Measurements from ENCODE around the gene ZFYVE1. TPM values are rescaled to one million over a fixed set of nuclear protein-coding genes. Genes with fewer than 3 reads are reported as not detected.
"Not testable (repeated sequence)": the region's sequence is repeated elsewhere in the genome, so short reads cannot be mapped to it uniquely, and the experiment has no call there.

The ZFYVE1 gene
- total and polyA plus RNA-seq, 11 donors = 5.2 to 20.7 (median 14.6) TPM

DNA sequence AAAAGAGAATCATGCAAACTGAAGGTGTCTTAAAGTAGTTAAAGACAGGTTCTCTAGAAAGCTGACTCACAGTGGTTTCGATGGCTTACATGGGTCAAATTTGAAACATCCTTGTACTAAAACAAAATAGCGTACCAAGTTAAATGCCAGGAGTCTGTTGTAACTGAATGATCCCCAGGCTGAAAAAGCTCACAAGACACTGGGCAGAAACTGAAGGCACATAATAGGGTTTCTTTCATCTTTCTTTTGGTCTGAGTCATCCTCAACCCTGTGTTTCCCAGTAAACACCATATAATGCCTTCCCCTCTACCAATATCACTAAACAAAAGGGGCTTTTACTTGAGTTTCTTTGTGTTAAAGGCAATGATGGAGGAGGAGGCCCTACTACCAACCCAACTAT, 12.8 kb downstream of the ZFYVE1 start:
- TF ChIP-seq POLR2A (IDR thresholded peaks at IDR 0.05) = no peak
- TF ChIP-seq, protein P1, sequence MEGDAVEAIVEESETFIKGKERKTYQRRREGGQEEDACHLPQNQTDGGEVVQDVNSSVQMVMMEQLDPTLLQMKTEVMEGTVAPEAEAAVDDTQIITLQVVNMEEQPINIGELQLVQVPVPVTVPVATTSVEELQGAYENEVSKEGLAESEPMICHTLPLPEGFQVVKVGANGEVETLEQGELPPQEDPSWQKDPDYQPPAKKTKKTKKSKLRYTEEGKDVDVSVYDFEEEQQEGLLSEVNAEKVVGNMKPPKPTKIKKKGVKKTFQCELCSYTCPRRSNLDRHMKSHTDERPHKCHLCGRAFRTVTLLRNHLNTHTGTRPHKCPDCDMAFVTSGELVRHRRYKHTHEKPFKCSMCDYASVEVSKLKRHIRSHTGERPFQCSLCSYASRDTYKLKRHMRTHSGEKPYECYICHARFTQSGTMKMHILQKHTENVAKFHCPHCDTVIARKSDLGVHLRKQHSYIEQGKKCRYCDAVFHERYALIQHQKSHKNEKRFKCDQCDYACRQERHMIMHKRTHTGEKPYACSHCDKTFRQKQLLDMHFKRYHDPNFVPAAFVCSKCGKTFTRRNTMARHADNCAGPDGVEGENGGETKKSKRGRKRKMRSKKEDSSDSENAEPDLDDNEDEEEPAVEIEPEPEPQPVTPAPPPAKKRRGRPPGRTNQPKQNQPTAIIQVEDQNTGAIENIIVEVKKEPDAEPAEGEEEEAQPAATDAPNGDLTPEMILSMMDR (IDR thresholded peaks at IDR 0.05) = no peak
- no peaks in the 10 kb centered on the region for H3K27me3 ChIP-seq
- no peak overlapping the region for H3K27ac ChIP-seq
- H3K36me3 ChIP-seq = peaks cover 0 to 57% (median 36%) of the 10 kb centered on the region in 9 donors
- H3K9me3 ChIP-seq = no peaks in the 10 kb centered on the region
- DNase-seq (no peak), ATAC-seq (no peak)
- peaks cover 0 to 20% (median 0%) of the 10 kb centered on the region in 12 donors for H3K4me1 ChIP-seq
- 75 to 98% (median 86%) methylated on average over 2 of the region's 2 CpGs for WGBS, 4 donors
- H3K4me3 ChIP-seq = no peak overlapping the region
- intact Hi-C loops (cut with DNase I) = no loop called here

DNA sequence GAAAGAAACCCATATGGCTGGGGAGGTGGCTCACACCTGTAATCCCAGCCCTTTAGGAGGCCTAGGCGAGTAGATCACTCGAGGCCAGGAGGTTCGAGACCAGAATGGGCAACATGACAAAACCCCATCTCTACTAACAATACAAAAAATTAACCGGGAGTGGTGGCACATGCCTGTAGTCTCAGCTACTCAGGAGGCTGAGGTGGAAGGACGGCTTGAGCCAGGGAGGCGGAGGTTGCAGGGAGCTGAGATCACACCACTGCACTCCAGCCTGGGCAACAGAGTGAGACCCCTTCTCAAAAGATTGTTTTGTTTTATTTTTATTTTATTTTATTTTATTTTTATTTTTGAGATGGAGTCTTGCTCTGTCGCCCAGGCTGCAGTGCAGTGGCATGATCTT, 15.7 kb downstream of the ZFYVE1 start:
- DNase-seq; H3K4me3 ChIP-seq; ATAC-seq; H3K27ac ChIP-seq; H3K9me3 ChIP-seq; H3K27me3 ChIP-seq; intact Hi-C loops (cut with DNase I): not testable (repeated sequence)
- peaks cover 0 to 22% (median 11%) of the 10 kb centered on the region in 12 donors for H3K4me1 ChIP-seq
- H3K36me3 ChIP-seq = peaks cover 0 to 40% (median 22%) of the 10 kb centered on the region in 9 donors
- WGBS, 4 donors = 92 to 97% (median 94%) methylated on average over 7 of the region's 7 CpGs

DNA sequence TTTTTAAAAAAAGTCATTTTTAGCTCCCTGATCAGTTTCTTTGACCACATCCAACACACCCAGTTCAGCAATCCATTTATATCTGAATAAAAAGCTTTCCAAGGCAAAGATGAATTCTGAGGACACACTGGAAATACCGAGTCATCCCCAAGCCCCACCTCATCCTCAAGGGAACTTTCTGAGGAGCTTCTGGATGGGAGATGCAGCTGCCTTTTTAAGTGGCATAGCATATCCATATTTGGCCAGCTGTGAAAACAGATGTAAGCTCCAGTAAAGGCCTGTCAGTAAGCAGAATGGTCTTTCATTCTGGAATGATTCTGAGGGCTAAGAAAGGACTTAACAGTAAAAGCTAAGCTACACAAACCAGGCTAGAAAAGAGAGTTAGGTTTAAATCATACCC, 18.4 kb downstream of the ZFYVE1 start:
- peak in 3 of 4 donors; percentile 9 to 62 (median 23) for ATAC-seq
- H3K4me3 ChIP-seq = no peak overlapping the region
- intact Hi-C loops (cut with DNase I) = no loop called here
- H3K4me1 ChIP-seq = peaks cover 0 to 38% (median 13%) of the 10 kb centered on the region in 12 donors
- peaks cover 0 to 39% (median 17%) of the 10 kb centered on the region in 9 donors for H3K36me3 ChIP-seq
- peak in 1 of 5 donors; percentile 28 for DNase-seq
- TF ChIP-seq, protein P1 (IDR thresholded peaks at IDR 0.05) = no peak
- TF ChIP-seq POLR2A (IDR thresholded peaks at IDR 0.05) = no peak
- H3K27ac ChIP-seq = peak overlapping the region in 5 of 12 donors; percentile 11 to 67 (median 27)
- H3K27me3 ChIP-seq = no peaks in the 10 kb centered on the region
- WGBS, 4 donors = 13 to 54% (median 45%) methylated on average over 1 of the region's 1 CpG
- no peaks in the 10 kb centered on the region for H3K9me3 ChIP-seq

DNA sequence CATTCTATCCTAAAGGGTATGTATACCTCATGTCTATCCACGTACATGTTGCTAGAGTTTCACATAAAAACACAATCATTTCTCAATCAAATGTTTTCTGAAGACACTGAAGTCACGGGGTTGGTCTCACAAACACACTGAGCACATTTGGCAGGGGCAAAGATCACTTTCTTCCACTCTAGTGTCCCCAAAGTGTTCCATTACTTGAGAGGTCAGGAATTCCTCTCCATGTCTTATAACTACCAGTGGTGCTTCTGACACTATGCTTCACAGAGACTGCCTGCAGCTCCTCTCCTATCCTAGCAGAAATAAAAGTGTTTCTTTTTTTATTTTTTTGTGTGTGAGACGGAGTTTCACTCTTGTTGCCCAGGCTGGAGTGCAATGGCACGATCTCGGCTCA, 19.1 kb downstream of the ZFYVE1 start:
- ATAC-seq (no peak), DNase-seq (no peak)
- TF ChIP-seq, protein P1 (IDR thresholded peaks at IDR 0.05) = no peak
- TF ChIP-seq POLR2A (IDR thresholded peaks at IDR 0.05) = no peak
- Histone ChIP-seq H3K4me3 (no peak overlapping the region), H3K9me3 (no peaks in the 10 kb centered on the region), H3K27ac (peak overlapping the region in 3 of 12 donors; percentile 11 to 67 (median 27)), H3K27me3 (no peaks in the 10 kb centered on the region), H3K36me3 (peaks cover 0 to 37% (median 12%) of the 10 kb centered on the region in 9 donors), H3K4me1 (peaks cover 0 to 44% (median 14%) of the 10 kb centered on the region in 12 donors)
- 82 to 94% (median 90%) methylated on average over 5 of the region's 5 CpGs for WGBS, 4 donors
- intact Hi-C loops (cut with DNase I) = no loop called here

DNA sequence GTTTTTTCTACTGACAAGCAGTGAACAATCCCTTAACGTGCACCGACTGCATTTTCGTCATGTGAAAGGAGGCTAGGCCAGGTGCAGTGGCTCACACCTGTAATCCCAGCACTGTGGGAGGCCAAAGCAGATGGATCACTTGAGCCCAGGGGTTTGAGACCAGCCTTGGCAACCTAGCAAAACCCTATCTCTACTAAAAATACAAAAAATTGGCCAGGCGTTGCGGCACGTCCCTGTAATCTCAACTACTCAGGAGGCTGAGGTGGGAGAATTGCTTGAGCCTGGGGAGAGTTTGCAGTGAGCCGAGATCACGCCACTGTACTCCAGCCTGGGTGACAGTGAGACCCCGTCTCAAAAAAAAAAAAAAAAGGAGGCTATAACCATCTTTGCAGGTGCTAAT, 22.3 kb downstream of the ZFYVE1 start:
- Histone ChIP-seq H3K4me1 (peaks cover 0 to 52% (median 16%) of the 10 kb centered on the region in 12 donors), H3K36me3 (peaks cover 0 to 32% (median 10%) of the 10 kb centered on the region in 9 donors)
- H3K27ac ChIP-seq; H3K9me3 ChIP-seq; DNase-seq; H3K4me3 ChIP-seq; ATAC-seq; intact Hi-C loops (cut with DNase I); H3K27me3 ChIP-seq: not testable (repeated sequence)
- 65 to 83% (median 73%) methylated on average over 9 of the region's 9 CpGs for WGBS, 4 donors

All from heart left ventricle (tissue), 16 donors.